ENCODE results near the gene PSMD12.
A peak's percentile ranks its signal among the peaks of the same experiment; 100 is the strongest.
"Not testable (repeated sequence)": the region's sequence is repeated elsewhere in the genome, so short reads cannot be mapped to it uniquely, and the experiment has no call there.

PSMD12 gene

GRCh38 chr17:67310406-67310805, 56.0 kb downstream of the PSMD12 start:
- no peak for DNase-seq (ENCODE audit: low read depth, low spot score)

GRCh38 chr17:67305446-67306235, 60.7 kb downstream of the PSMD12 start:
- not testable (repeated sequence) for DNase-seq (ENCODE audit: low read depth, low spot score)

- no peak for DNase-seq (ENCODE audit: low read depth, low spot score)
Measured at GRCh38 chr17:67297454-67297960, 68.9 kb downstream of the PSMD12 start.

- no peak for DNase-seq (ENCODE audit: low read depth, low spot score)
Measured at GRCh38 chr17:67294451-67295199, 71.8 kb downstream of the PSMD12 start.

GRCh38 chr17:67293251-67294203, 72.8 kb downstream of the PSMD12 start:
- peak; percentile 38 for DNase-seq (ENCODE audit: low read depth, low spot score)

GRCh38 chr17:67290711-67291291, 75.6 kb downstream of the PSMD12 start:
- no peak for DNase-seq (ENCODE audit: low read depth, low spot score)

GRCh38 chr17:67290244-67290643, 76.1 kb downstream of the PSMD12 start:
- no peak for DNase-seq (ENCODE audit: low read depth, low spot score)

- peak; percentile 72 for DNase-seq (ENCODE audit: low read depth, low spot score)
Measured at GRCh38 chr17:67289181-67289876, 77.0 kb downstream of the PSMD12 start.
